ENCODE results near the gene NDUFC1.
A peak's percentile ranks its signal among the peaks of the same experiment; 100 is the strongest.

The NDUFC1 gene

GRCh38 chr4:139245590-139245989 lies 56.7 kb downstream of the NDUFC1 start:
- H3K4me3 ChIP-seq (ENCODE audit: low read depth, low read length), result no peak overlapping the region
- in situ Hi-C loops (cut with HindIII; ENCODE audit: low sequenced_read_pairs), result no loop called here
- no peak for TF ChIP-seq CTCF (IDR thresholded peaks at IDR 0.05; ENCODE audit: low read depth, low read length, missing control alignments)
- DNase-seq (ENCODE audit: low read depth), result no peak

GRCh38 chr4:139243448-139244365 lies 58.6 kb downstream of the NDUFC1 start:
- in situ Hi-C loops (cut with HindIII; ENCODE audit: low sequenced_read_pairs), result no loop called here
- no peak for TF ChIP-seq CTCF (IDR thresholded peaks at IDR 0.05; ENCODE audit: low read depth, low read length, missing control alignments)
- no peak overlapping the region for H3K4me3 ChIP-seq (ENCODE audit: low read depth, low read length)
- DNase-seq (ENCODE audit: low read depth), result peak; percentile 92

GRCh38 chr4:139242511-139243051 lies 59.7 kb downstream of the NDUFC1 start:
- no peak for TF ChIP-seq CTCF (IDR thresholded peaks at IDR 0.05; ENCODE audit: low read depth, low read length, missing control alignments)
- no peak overlapping the region for H3K4me3 ChIP-seq (ENCODE audit: low read depth, low read length)
- in situ Hi-C loops (cut with HindIII; ENCODE audit: low sequenced_read_pairs), result no loop called here
- no peak for DNase-seq (ENCODE audit: low read depth)

- in situ Hi-C loops (cut with HindIII; ENCODE audit: low sequenced_read_pairs), result no loop called here
- H3K4me3 ChIP-seq (ENCODE audit: low read depth, low read length), result no peak overlapping the region
- no peak for TF ChIP-seq CTCF (IDR thresholded peaks at IDR 0.05; ENCODE audit: low read depth, low read length, missing control alignments)
- DNase-seq (ENCODE audit: low read depth), result no peak
Observed at GRCh38 chr4:139241784-139242151, 60.5 kb downstream of the NDUFC1 start.

- no peak overlapping the region for H3K4me3 ChIP-seq (ENCODE audit: low read depth, low read length)
- no peak for TF ChIP-seq CTCF (IDR thresholded peaks at IDR 0.05; ENCODE audit: low read depth, low read length, missing control alignments)
- DNase-seq (ENCODE audit: low read depth), result no peak
- in situ Hi-C loops (cut with HindIII; ENCODE audit: low sequenced_read_pairs), result no loop called here
Observed at GRCh38 chr4:139241086-139241783, 61.0 kb downstream of the NDUFC1 start.
